Hepatocyte (in vitro differentiated cells): ENCODE results near the gene ATOH1. TPM values are rescaled to one million over a fixed set of nuclear protein-coding genes. Genes with fewer than 3 reads are reported as not detected.

ENCODE experiments used
- DNase-seq: peaks from one replicate; pipeline ENCODE4 v3.0.0-alpha.2; 2016; ENCODE audit warnings: low spot score
- H2AFZ ChIP-seq: fragments of 200-600 bp; sonication (generic); 2 replicates; pipeline ENCODE4 v1.6.0; 2016; ENCODE audit warnings: antibody characterized with exemption, mild to moderate bottlenecking
- H3K27ac ChIP-seq: fragments of 200-600 bp; sonication (generic); 2 replicates; pipeline ENCODE4 v1.5.1; 2016; ENCODE audit warnings: mild to moderate bottlenecking
- H3K27me3 ChIP-seq: fragments of 200-600 bp; sonication (generic); 2 replicates; pipeline ENCODE4 v1.6.1; 2016
- H3K36me3 ChIP-seq: fragments of 200-600 bp; sonication (generic); replicated peaks from 2 replicates; pipeline ENCODE4 v1.5.1; 2016; ENCODE audit warnings: low read depth; ENCODE audit not compliant: insufficient read depth
- H3K4me1 ChIP-seq: fragments of 200-600 bp; sonication (generic); 2 replicates; pipeline ENCODE4 v1.5.1; 2016; ENCODE audit warnings: mild to moderate bottlenecking, moderate library complexity; ENCODE audit not compliant: insufficient read depth
- H3K4me2 ChIP-seq: fragments of 200-600 bp; sonication (generic); 2 replicates; pipeline ENCODE4 v1.6.0; 2016
- H3K4me3 ChIP-seq: fragments of 200-600 bp; sonication (generic); 2 replicates; pipeline ENCODE4 v1.5.1; 2016; ENCODE audit warnings: mild to moderate bottlenecking
- H3K79me2 ChIP-seq: fragments of 200-600 bp; sonication (generic); 2 replicates; pipeline ENCODE4 v1.6.0; 2017; ENCODE audit warnings: mild to moderate bottlenecking
- H3K9me2 ChIP-seq: fragments of 200-600 bp; sonication (generic); replicated peaks from 2 replicates; pipeline ENCODE4 v1.6.0; 2017; ENCODE audit warnings: mild to moderate bottlenecking; ENCODE audit not compliant: insufficient read depth
- H3K9me3 ChIP-seq: fragments of 200-600 bp; sonication (generic); 2 replicates; pipeline ENCODE4 v1.5.1; 2016; ENCODE audit warnings: low read depth, mild to moderate bottlenecking
- H4K20me1 ChIP-seq: fragments of 200-600 bp; sonication (generic); 2 replicates; pipeline ENCODE4 v1.6.0; 2016; ENCODE audit warnings: mild to moderate bottlenecking; ENCODE audit not compliant: insufficient read depth, poor library complexity, severe bottlenecking
- EZH2 ChIP-seq: fragments of 200-600 bp; sonication (generic); IDR thresholded peaks from 2 replicates; pipeline ENCODE4 v1.6.1; 2016; ENCODE audit warnings: antibody characterized with exemption, mild to moderate bottlenecking, borderline replicate concordance
- EZH2phosphoT487 ChIP-seq: fragments of 200-600 bp; sonication (generic); IDR thresholded peaks from one replicate; pipeline ENCODE4 v1.6.1; 2018; ENCODE audit warnings: antibody characterized with exemption, mild to moderate bottlenecking, low read depth, moderate library complexity; ENCODE audit not compliant: unreplicated experiment, severe bottlenecking
- WGBS: methylation state at CpG from one replicate; pipeline ENCODE4 v1.1.6; 2016; ENCODE audit warnings: low lambda C conversion rate; ENCODE audit errors: missing lambda C conversion rate; 5-methylcytosine and 5-hydroxymethylcytosine counted together
- polyA plus RNA-seq: library from polyadenylated mRNA; unstranded; fragments of >200 nt; fragmentation: Nextera tagmentation; extraction: Ambion mirVana; gene quantifications from 2 replicates; pipeline ENCODE4 v1.2.1, GENCODE V29; 2016
- total RNA-seq: library from RNA; depleted of rRNA; stranded (reverse); fragments of >200 nt; gene quantifications from 2 replicates; pipeline ENCODE4 v1.2.3, GENCODE V29; 2014
- TF ChIP-seq, protein P1 (sequence below): fragments of 200-600 bp; sonication (generic); IDR thresholded peaks from 2 replicates; pipeline ENCODE4 v1.5.1; 2016; ENCODE audit warnings: antibody characterized with exemption, mild to moderate bottlenecking; ENCODE audit not compliant: poor library complexity

Gene ATOH1
- total and polyA plus RNA-seq, 2 experiments from 2014 or later, result 0.06 to 0.37 TPM

DNA sequence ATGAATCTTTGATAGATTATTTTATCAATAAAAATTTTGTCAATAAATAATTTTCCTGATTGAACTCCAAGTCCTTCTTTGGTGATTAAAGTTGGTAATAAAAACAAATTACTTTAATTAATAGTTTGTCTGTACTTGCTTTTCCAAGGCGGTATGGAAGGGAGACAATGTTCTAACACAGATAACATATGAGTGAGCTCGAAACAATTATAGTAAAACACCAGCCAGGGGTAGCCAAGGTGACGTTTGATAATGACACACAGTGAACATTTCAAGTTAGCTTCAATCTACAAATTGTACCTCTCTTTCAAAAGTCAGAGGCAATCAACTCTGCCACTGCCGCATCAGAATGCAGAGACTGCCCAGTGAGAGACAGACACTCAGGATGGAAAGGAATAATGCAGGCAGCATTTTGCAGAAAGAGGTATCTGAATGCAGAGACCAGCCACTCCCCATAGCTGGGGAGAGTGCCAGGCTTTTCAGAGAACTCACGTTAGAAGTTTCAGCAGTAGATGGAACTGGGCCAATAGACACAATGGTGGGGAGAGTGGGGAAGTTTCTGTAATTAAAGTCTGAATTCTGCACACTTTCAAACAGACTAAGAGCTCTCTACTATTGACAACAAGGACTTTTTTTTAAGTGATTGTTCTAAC, 18.1 kb upstream of the ATOH1 start:
- 67% methylated on average over 5 of the region's 5 CpGs for whole genome bisulfite sequencing
- no peaks in the 10 kb centered on the region for H3K9me2 ChIP-seq
- H3K9me3 ChIP-seq, result no peaks in the 10 kb centered on the region
- no peak overlapping the region for H3K4me3 ChIP-seq
- TF ChIP-seq EZH2 (no peak), EZH2phosphoT487 (no peak)
- TF ChIP-seq, protein P1, sequence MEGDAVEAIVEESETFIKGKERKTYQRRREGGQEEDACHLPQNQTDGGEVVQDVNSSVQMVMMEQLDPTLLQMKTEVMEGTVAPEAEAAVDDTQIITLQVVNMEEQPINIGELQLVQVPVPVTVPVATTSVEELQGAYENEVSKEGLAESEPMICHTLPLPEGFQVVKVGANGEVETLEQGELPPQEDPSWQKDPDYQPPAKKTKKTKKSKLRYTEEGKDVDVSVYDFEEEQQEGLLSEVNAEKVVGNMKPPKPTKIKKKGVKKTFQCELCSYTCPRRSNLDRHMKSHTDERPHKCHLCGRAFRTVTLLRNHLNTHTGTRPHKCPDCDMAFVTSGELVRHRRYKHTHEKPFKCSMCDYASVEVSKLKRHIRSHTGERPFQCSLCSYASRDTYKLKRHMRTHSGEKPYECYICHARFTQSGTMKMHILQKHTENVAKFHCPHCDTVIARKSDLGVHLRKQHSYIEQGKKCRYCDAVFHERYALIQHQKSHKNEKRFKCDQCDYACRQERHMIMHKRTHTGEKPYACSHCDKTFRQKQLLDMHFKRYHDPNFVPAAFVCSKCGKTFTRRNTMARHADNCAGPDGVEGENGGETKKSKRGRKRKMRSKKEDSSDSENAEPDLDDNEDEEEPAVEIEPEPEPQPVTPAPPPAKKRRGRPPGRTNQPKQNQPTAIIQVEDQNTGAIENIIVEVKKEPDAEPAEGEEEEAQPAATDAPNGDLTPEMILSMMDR, result no peak
- no peaks in the 10 kb centered on the region for H3K79me2 ChIP-seq
- DNase-seq, result no peak
- H3K36me3 ChIP-seq, result no peaks in the 10 kb centered on the region
- H3K4me2 ChIP-seq, result no peak overlapping the region
- no peaks in the 10 kb centered on the region for H3K4me1 ChIP-seq
- H2AFZ ChIP-seq, result no peak overlapping the region
- H3K27ac ChIP-seq, result no peak overlapping the region
- H3K27me3 ChIP-seq, result no peaks in the 10 kb centered on the region
- no peaks in the 10 kb centered on the region for H4K20me1 ChIP-seq

DNA sequence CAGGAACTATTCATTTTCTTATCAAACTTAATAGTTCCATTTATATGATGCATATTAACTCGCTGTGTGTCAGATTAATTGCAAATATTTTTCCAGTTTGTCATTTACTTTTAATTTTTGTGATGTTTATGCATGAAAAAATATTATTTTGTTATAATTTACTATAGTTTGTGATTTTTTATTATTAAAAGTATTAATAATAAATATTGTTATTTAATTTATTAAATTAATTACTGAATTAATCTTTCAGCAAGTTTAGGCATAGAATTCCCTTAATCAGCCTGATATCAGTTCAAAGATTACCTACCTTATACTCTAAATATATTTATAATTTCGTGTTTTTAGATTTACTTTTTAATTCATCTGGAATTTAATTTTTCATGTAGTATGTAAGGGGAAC, 15.5 kb upstream of the ATOH1 start:
- Histone ChIP-seq H3K4me1 (no peaks in the 10 kb centered on the region), H4K20me1 (no peaks in the 10 kb centered on the region), H2AFZ (no peak overlapping the region), H3K79me2 (no peaks in the 10 kb centered on the region), H3K9me2 (no peaks in the 10 kb centered on the region), H3K4me2 (no peak overlapping the region), H3K27me3 (peaks cover 5% of the 10 kb centered on the region), H3K9me3 (no peaks in the 10 kb centered on the region), H3K27ac (no peak overlapping the region), H3K36me3 (no peaks in the 10 kb centered on the region), H3K4me3 (no peak overlapping the region)
- 86% methylated on average over 2 of the region's 2 CpGs for WGBS
- DNase-seq, result no peak
- TF ChIP-seq, protein P1, result no peak
- TF ChIP-seq EZH2 (no peak), EZH2phosphoT487 (no peak)

DNA sequence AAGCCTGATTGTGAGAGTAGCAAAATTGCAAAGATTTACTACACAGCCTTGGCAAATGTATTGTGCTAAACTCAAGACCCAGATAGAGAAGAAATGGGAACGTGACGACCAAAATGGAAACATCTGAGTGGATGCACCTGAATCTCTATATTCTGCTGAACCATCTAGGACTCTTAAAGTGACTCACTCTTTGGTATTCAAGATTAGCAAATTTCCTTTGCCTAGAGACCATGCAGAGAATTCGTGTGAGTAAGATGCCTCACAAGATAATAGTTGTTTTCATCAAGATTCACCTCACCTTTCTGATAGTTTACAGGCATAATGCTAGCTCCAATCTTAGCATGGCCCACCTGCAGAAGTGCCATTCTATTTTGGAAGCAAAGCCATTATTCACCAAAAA, 14.4 kb upstream of the ATOH1 start:
- no peak for TF ChIP-seq EZH2phosphoT487
- TF ChIP-seq, protein P1, result no peak
- TF ChIP-seq EZH2, result no peak
- DNase-seq, result no peak
- Histone ChIP-seq H3K27me3 (peaks cover 9% of the 10 kb centered on the region), H3K4me1 (no peaks in the 10 kb centered on the region), H3K36me3 (no peaks in the 10 kb centered on the region), H3K79me2 (no peaks in the 10 kb centered on the region), H3K27ac (no peak overlapping the region), H3K9me3 (no peaks in the 10 kb centered on the region), H2AFZ (no peak overlapping the region), H3K9me2 (no peaks in the 10 kb centered on the region), H3K4me3 (no peak overlapping the region), H3K4me2 (no peak overlapping the region), H4K20me1 (no peaks in the 10 kb centered on the region)
- 67% methylated on average over 3 of the region's 3 CpGs for WGBS

DNA sequence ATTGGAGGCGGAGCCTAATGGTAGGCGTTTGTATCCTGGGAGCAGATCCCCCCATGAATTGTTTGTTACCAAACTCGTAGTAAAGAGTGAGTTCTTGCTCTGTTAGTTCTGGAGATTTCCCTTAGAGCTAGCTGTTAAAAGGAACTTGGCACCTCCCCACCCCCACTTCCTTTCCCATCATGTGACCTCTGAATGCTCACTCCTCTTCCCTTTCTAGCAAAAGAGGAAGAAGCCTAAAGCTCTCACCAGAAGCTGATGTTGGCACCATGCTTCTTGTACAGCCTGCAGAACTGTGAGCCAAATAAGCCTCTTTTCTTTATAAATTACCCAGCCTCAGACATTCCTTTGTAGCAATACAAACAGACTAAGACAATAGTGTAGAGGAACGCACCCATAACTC, 13.8 kb upstream of the ATOH1 start:
- no peaks in the 10 kb centered on the region for H3K36me3 ChIP-seq
- H3K4me2 ChIP-seq, result no peak overlapping the region
- no peaks in the 10 kb centered on the region for H3K4me1 ChIP-seq
- no peak overlapping the region for H3K27ac ChIP-seq
- no peak overlapping the region for H2AFZ ChIP-seq
- H3K4me3 ChIP-seq, result no peak overlapping the region
- TF ChIP-seq EZH2phosphoT487 (no peak), EZH2 (no peak)
- TF ChIP-seq, protein P1, result no peak
- DNase-seq, result no peak
- peaks cover 11% of the 10 kb centered on the region for H3K27me3 ChIP-seq
- H3K79me2 ChIP-seq, result no peaks in the 10 kb centered on the region
- H4K20me1 ChIP-seq, result no peaks in the 10 kb centered on the region
- H3K9me3 ChIP-seq, result no peaks in the 10 kb centered on the region
- no peaks in the 10 kb centered on the region for H3K9me2 ChIP-seq
- WGBS, result 53% methylated on average over 4 of the region's 4 CpGs
